IMR-90 (cell line): Measurements from ENCODE around the gene CD79A. TPM values are rescaled to one million over a fixed set of nuclear protein-coding genes. Genes with fewer than 3 reads are reported as not detected.

ENCODE experiments used
- ATAC-seq: fragments of 200-7000 bp; cut with Tn5 transposase; 2 replicates; pipeline ENCODE4 v1.9.1; 2020; ENCODE audit warnings: low read depth, mild to moderate bottlenecking, moderate library complexity
- BruUV-seq: library from RNA; stranded (reverse); fragments of 400-500 nt; replicated peaks from 2 replicates; lab custom pipeline; 2021; lab: Mats Ljungman, UMichigan
- CTCF ChIA-PET: fragments of 300-600 bp; formaldehyde crosslinking; extraction: SDS; loops from one replicate; lab custom pipeline; 2021; ENCODE audit warnings: antibody characterized with exemption; lab: Yijun Ruan, JAX
- POLR2A ChIA-PET: fragments of 300-600 bp; sonication (Branson Sonifier 250); formaldehyde crosslinking; loops from one replicate; lab custom pipeline; 2022; ENCODE audit warnings: antibody characterized with exemption; ENCODE audit not compliant: unreplicated experiment; lab: Charles Lee
- DNase-seq: peaks from one replicate; pipeline ENCODE4 v3.0.0; 2013
- H2AFZ ChIP-seq: replicated peaks from 2 replicates; pipeline ENCODE3; 2013; ENCODE audit warnings: low read length, mild to moderate bottlenecking; ENCODE audit not compliant: poor library complexity
- H2AK5ac ChIP-seq: 2 replicates; pipeline ENCODE4 v1.6.1; 2013; ENCODE audit warnings: low read depth, low read length, inconsistent platforms
- H2AK9ac ChIP-seq: replicated peaks from 2 replicates; pipeline ENCODE3; 2013; ENCODE audit warnings: mild to moderate bottlenecking, low read depth, low read length, moderate library complexity; ENCODE audit not compliant: poor library complexity
- H2BK120ac ChIP-seq: 2 replicates; pipeline ENCODE4 v1.6.1; 2013; ENCODE audit warnings: low read depth, low read length, inconsistent platforms
- H2BK15ac ChIP-seq: 3 replicates; pipeline ENCODE4 v1.6.1; 2013; ENCODE audit warnings: low read depth, low read length, inconsistent platforms
- H2BK20ac ChIP-seq: 2 replicates; pipeline ENCODE4 v1.6.1; 2013; ENCODE audit warnings: low read depth, mild to moderate bottlenecking, inconsistent platforms, low read length, moderate library complexity
- H2BK5ac ChIP-seq: 2 replicates; pipeline ENCODE4 v1.6.1; 2013; ENCODE audit warnings: mild to moderate bottlenecking, low read depth, low read length, inconsistent platforms; ENCODE audit not compliant: poor library complexity, severe bottlenecking
- H3K14ac ChIP-seq: replicated peaks from 2 replicates; pipeline ENCODE4 v1.6.1; 2013; ENCODE audit warnings: low read depth, low read length, inconsistent platforms
- H3K18ac ChIP-seq: 2 replicates; pipeline ENCODE4 v1.6.1; 2013; ENCODE audit warnings: low read depth, low read length, control low read depth
- H3K23ac ChIP-seq: 2 replicates; pipeline ENCODE4 v1.6.1; 2013; ENCODE audit warnings: low read depth, low read length, inconsistent platforms
- H3K27ac ChIP-seq: 2 replicates; pipeline ENCODE4 v1.5.1; 2013; ENCODE audit warnings: mild to moderate bottlenecking, control low read depth, low read length; ENCODE audit not compliant: insufficient read depth
- H3K27me3 ChIP-seq: 2 replicates; pipeline ENCODE4 v1.6.1; 2013; ENCODE audit warnings: low read length; ENCODE audit not compliant: control insufficient read depth, insufficient read depth
- H3K36me3 ChIP-seq: 2 replicates; pipeline ENCODE4 v1.6.1; 2013; ENCODE audit warnings: low read length, mixed read lengths; ENCODE audit not compliant: control insufficient read depth, insufficient read depth
- H3K4ac ChIP-seq: 2 replicates; pipeline ENCODE4 v1.6.1; 2013; ENCODE audit warnings: low read depth, low read length, inconsistent platforms
- H3K4me1 ChIP-seq: 2 replicates; pipeline ENCODE4 v1.6.1; 2013; ENCODE audit warnings: low read length, mixed read lengths; ENCODE audit not compliant: control insufficient read depth, insufficient read depth
- H3K4me2 ChIP-seq: 2 replicates; pipeline ENCODE4 v1.6.1; 2013; ENCODE audit warnings: low read depth, mild to moderate bottlenecking, control low read depth, low read length, moderate library complexity
- H3K4me3 ChIP-seq: 2 replicates; pipeline ENCODE4 v1.5.1; 2013; ENCODE audit warnings: low read depth, mild to moderate bottlenecking, control low read depth, low read length, moderate library complexity; ENCODE audit not compliant: insufficient read depth
- H3K56ac ChIP-seq: 2 replicates; pipeline ENCODE4 v1.6.1; 2013; ENCODE audit warnings: low read length, inconsistent platforms; ENCODE audit not compliant: insufficient read depth; ENCODE audit errors: extremely low read depth
- H3K79me1 ChIP-seq, 2 experiments: 2 replicates each; pipeline ENCODE4 v1.6.1; 2013; ENCODE audit warnings: low read length in 2 of 2, inconsistent platforms in 1 of 2, low read depth in 1 of 2
- H3K9ac ChIP-seq: 2 replicates; pipeline ENCODE4 v1.6.1; 2013; ENCODE audit warnings: low read depth, low read length, control low read depth
- H3K9me1 ChIP-seq: 2 replicates; pipeline ENCODE4 v1.6.1; 2013; ENCODE audit warnings: low read length, inconsistent platforms; ENCODE audit not compliant: insufficient read depth
- H3K9me3 ChIP-seq: 2 replicates; pipeline ENCODE4 v1.6.1; 2013; ENCODE audit warnings: low read length; ENCODE audit not compliant: control insufficient read depth, insufficient read depth
- H4K20me1 ChIP-seq: 2 replicates; pipeline ENCODE4 v1.6.1; 2013; ENCODE audit warnings: low read length, inconsistent platforms; ENCODE audit not compliant: insufficient read depth
- H4K5ac ChIP-seq: 2 replicates; pipeline ENCODE4 v1.6.1; 2013; ENCODE audit warnings: mild to moderate bottlenecking, low read depth, low read length, control low read depth
- H4K8ac ChIP-seq, 2 experiments: 2 replicates each; pipeline ENCODE4 v1.6.1; 2013; ENCODE audit warnings: low read depth in 2 of 2, low read length in 2 of 2, control low read depth in 1 of 2, inconsistent platforms in 1 of 2
- H4K91ac ChIP-seq: 2 replicates; pipeline ENCODE4 v1.6.1; 2013; ENCODE audit warnings: low read depth, low read length, inconsistent platforms; ENCODE audit not compliant: insufficient read depth
- BHLHE40 ChIP-seq: fragments of 150-350 bp; IDR thresholded peaks from 2 replicates; pipeline ENCODE4 v1.6.1; 2016; ENCODE audit warnings: mild to moderate bottlenecking, low read depth, low read length
- CEBPB ChIP-seq: IDR thresholded peaks from 2 replicates; pipeline ENCODE4 v1.6.1; 2012; ENCODE audit warnings: low read depth, low read length, improper control_type of control experiment
- CHD1 ChIP-seq: IDR thresholded peaks from 2 replicates; pipeline ENCODE4 v1.6.1; 2012; ENCODE audit warnings: low read depth, low read length, improper control_type of control experiment
- CTCF ChIP-seq: conservative IDR thresholded peaks from 2 replicates; pipeline ENCODE4 v1.5.1; 2012; ENCODE audit warnings: mild to moderate bottlenecking, low read depth, low read length, improper control_type of control experiment
- FOS ChIP-seq: fragments of 150-350 bp; IDR thresholded peaks from 2 replicates; pipeline ENCODE4 v1.6.1; 2016; ENCODE audit warnings: low read depth, low read length
- MAFK ChIP-seq: IDR thresholded peaks from 2 replicates; pipeline ENCODE4 v1.6.1; 2012; ENCODE audit warnings: low read depth, low read length, improper control_type of control experiment
- MXI1 ChIP-seq: IDR thresholded peaks from 2 replicates; pipeline ENCODE4 v1.6.1; 2012; ENCODE audit warnings: low read depth, mild to moderate bottlenecking, low read length, moderate library complexity, borderline replicate concordance
- NFE2L2 ChIP-seq: fragments of 150-350 bp; IDR thresholded peaks from 2 replicates; pipeline ENCODE4 v1.6.1; 2016; ENCODE audit warnings: low read depth, mild to moderate bottlenecking, low read length
- RAD21 ChIP-seq: IDR thresholded peaks from 2 replicates; pipeline ENCODE4 v1.6.1; 2012; ENCODE audit warnings: low read length, improper control_type of control experiment
- RCOR1 ChIP-seq: IDR thresholded peaks from 2 replicates; pipeline ENCODE4 v1.6.1; 2012; ENCODE audit warnings: mild to moderate bottlenecking, low read length, improper control_type of control experiment; ENCODE audit not compliant: insufficient replicate concordance
- RFX5 ChIP-seq: IDR thresholded peaks from 2 replicates; pipeline ENCODE4 v1.8.0; 2012; ENCODE audit warnings: low read depth, mild to moderate bottlenecking, low read length, moderate library complexity
- SMC3 ChIP-seq: fragments of 150-350 bp; IDR thresholded peaks from 2 replicates; pipeline ENCODE4 v1.6.1; 2016; ENCODE audit warnings: low read depth, mild to moderate bottlenecking, antibody characterized with exemption, low read length, moderate library complexity
- WGBS, 2 experiments: methylation state at CpG; one replicate each; pipeline versions ENCODE4 v1.1.5 to v1.1.7; 2013; ENCODE audit warnings: missing lambda C conversion rate in 2 of 2; ENCODE audit not compliant: insufficient read length in 1 of 2; ENCODE audit errors: extremely low coverage in 2 of 2; 5-methylcytosine and 5-hydroxymethylcytosine counted together
- dilution Hi-C: fragments of 300-500 bp; cut with HindIII; formaldehyde crosslinking; loops from one replicate; pipeline ENCODE4 v1.14.3; 2018; ENCODE audit warnings: low sequenced_read_pairs; ENCODE audit not compliant: unreplicated experiment
- in situ Hi-C: fragments of 300-500 bp; cut with MboI; formaldehyde crosslinking; loops from 3 replicates; pipeline ENCODE4 v1.14.3; 2019; ENCODE audit warnings: low sequenced_read_pairs, inconsistent platforms, mixed read lengths
- intact Hi-C: fragments of 100-400 bp; cut with micrococcal nuclease; formaldehyde crosslinking; loops from 2 replicates; pipeline ENCODE4 v1.10.0; 2022
- polyA plus RNA-seq, 3 experiments: library from polyadenylated mRNA; depleted of rRNA; stranded (reverse); fragments of >200 nt; gene quantifications; 2 replicates each; pipeline ENCODE4 v1.2.3, GENCODE V29; 2012; ENCODE audit warnings: low replicate concordance in 1 of 3
- total RNA-seq: library from RNA; depleted of rRNA; stranded (reverse); fragments of >200 nt; gene quantifications from 2 replicates; pipeline ENCODE4 v1.2.3, GENCODE V29; 2012
- TF ChIP-seq, protein P1 (sequence below): fragments of 150-350 bp; IDR thresholded peaks from 2 replicates; pipeline ENCODE4 v1.6.1; 2017; ENCODE audit warnings: mild to moderate bottlenecking, antibody characterized with exemption, low read length, low read depth
- TF ChIP-seq, protein P2 (sequence below): fragments of 150-350 bp; IDR thresholded peaks from 2 replicates; pipeline ENCODE4 v1.6.1; 2016; ENCODE audit warnings: low read depth, mild to moderate bottlenecking, low read length, moderate library complexity, borderline replicate concordance

Gene CD79A
- total and polyA plus RNA-seq, 2 of the 4 experiments (the other 2 are of a cell fraction) = 0.19 TPM; not detected in 1

DNA sequence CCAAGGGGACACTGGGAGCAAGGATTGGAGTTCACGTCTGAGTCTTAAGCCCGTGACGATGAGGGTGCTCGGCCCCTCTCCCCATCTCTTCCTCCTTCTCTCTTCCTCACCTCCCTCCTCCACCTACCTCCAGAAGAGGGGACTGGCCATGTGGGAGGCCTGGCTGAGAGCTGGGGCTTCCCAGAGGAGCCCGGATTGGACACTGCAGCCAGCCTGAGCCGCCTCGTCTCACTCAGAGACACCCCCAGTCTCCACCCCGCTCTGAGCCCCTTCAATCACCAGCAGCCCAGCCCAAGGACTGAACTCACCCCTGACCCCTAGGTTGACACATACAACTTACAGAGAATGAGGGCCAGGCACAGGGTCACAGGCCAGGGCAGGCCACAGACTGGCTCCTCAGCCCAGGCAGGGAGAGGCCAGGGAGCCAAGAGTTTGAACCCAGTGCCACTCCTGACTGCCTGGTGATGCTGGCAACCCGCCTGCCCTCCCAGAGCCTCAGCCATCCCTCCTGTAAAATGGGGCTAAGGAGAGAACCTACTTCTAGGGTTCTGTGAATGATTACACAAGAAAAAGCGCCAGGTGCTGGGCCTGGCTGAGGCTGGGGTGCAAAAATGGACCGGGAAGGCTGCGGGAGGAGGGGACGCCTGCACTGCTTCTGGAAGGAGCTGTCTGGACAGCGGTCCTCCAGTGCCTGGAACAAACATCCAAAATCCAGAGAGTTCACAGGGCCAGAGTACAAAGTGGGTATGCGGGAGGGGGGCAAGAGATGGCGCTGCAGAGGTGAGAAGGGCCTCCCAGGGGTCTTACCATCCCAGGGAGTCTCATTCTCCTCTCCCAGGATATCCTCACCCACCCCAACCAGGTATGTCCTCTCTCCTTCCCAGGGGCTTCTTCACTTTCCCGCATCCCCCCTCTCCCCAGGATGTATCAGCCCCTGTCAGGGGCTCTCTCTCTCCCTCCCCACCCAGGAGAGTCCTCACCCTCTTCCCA is 1.1 kb downstream of the CD79A start:
- Histone ChIP-seq H3K14ac (no peak overlapping the region), H3K4ac (no peak overlapping the region), H3K23ac (no peak overlapping the region), H2AFZ (no peak overlapping the region), H3K4me2 (no peak overlapping the region), H3K9me1 (peaks cover 3% of the 10 kb centered on the region; the same call in 1 of the 2 replicates), H2BK20ac (no peak overlapping the region), H3K27me3 (peaks cover 15% of the 10 kb centered on the region; the same call in 1 of the 2 replicates), H2AK5ac (no peak overlapping the region), H2BK5ac (no peak overlapping the region), H4K8ac (no peak overlapping the region), H3K9ac (no peak overlapping the region), H3K18ac (no peak overlapping the region), H3K4me1 (no peaks in the 10 kb centered on the region), H3K27ac (no peak overlapping the region), H2BK120ac (no peak overlapping the region), H2AK9ac (no peak overlapping the region), H4K91ac (no peak overlapping the region), H3K4me3 (no peak overlapping the region), H4K20me1 (peaks cover 4% of the 10 kb centered on the region; the same call in 1 of the 2 replicates), H3K56ac (no peak overlapping the region), H2BK15ac (no peak overlapping the region), H3K36me3 (no peaks in the 10 kb centered on the region), H3K79me1 (no peaks in the 10 kb centered on the region; a peak in 1 of 4 replicates), H3K9me3 (no peaks in the 10 kb centered on the region), H4K5ac (no peak overlapping the region)
- no TSS peak for BruUV-seq
- dilution Hi-C loops = no loop called here
- POLR2A ChIA-PET = no interaction called here
- intact Hi-C loops = no loop called here
- CTCF ChIA-PET = no interaction called here
- in situ Hi-C loops = no loop called here
- 68% methylated on average over 4 of the region's 17 CpGs; no CpG with 5 or more reads in 1 of the 2 experiments for WGBS, 2 experiments
- DNase-seq = no peak
- no peak for ATAC-seq
- no peak for TF ChIP-seq MXI1
- TF ChIP-seq MAFK = no peak
- TF ChIP-seq, protein P1, sequence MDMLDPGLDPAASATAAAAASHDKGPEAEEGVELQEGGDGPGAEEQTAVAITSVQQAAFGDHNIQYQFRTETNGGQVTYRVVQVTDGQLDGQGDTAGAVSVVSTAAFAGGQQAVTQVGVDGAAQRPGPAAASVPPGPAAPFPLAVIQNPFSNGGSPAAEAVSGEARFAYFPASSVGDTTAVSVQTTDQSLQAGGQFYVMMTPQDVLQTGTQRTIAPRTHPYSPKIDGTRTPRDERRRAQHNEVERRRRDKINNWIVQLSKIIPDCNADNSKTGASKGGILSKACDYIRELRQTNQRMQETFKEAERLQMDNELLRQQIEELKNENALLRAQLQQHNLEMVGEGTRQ = no peak
- TF ChIP-seq RFX5 = no peak
- no peak for TF ChIP-seq CTCF
- TF ChIP-seq SMC3 = no peak
- TF ChIP-seq NFE2L2 = no peak
- TF ChIP-seq CEBPB = no peak
- no peak for TF ChIP-seq FOS
- TF ChIP-seq, protein P2, sequence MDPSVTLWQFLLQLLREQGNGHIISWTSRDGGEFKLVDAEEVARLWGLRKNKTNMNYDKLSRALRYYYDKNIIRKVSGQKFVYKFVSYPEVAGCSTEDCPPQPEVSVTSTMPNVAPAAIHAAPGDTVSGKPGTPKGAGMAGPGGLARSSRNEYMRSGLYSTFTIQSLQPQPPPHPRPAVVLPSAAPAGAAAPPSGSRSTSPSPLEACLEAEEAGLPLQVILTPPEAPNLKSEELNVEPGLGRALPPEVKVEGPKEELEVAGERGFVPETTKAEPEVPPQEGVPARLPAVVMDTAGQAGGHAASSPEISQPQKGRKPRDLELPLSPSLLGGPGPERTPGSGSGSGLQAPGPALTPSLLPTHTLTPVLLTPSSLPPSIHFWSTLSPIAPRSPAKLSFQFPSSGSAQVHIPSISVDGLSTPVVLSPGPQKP = no peak
- TF ChIP-seq BHLHE40 = no peak
- TF ChIP-seq CHD1 = no peak
- TF ChIP-seq RCOR1 = no peak
- no peak for TF ChIP-seq RAD21
